ENCODE data around the gene ATP6V1B1.

Gene ATP6V1B1

GRCh38 chr2:70979180-70979488 is 43.4 kb downstream of the ATP6V1B1 start:
- Mint-ChIP-seq H3K4me1 (ENCODE audit: low read depth) (peaks cover 29% of the 10 kb centered on the region), H3K27me3 (no peaks in the 10 kb centered on the region), H3K9me3 (no peaks in the 10 kb centered on the region), H3K4me3 (peak overlapping the region; percentile 35), H3K27ac (no peak overlapping the region), H3K36me3 (ENCODE audit: low read depth) (peaks cover 11% of the 10 kb centered on the region)

- peaks cover 11% of the 10 kb centered on the region for H3K36me3 Mint-ChIP-seq (ENCODE audit: low read depth)
- H3K9me3 Mint-ChIP-seq: no peaks in the 10 kb centered on the region
- no peak overlapping the region for H3K4me3 Mint-ChIP-seq
- H3K4me1 Mint-ChIP-seq (ENCODE audit: low read depth): peaks cover 34% of the 10 kb centered on the region
- no peak overlapping the region for H3K27ac Mint-ChIP-seq
- no peaks in the 10 kb centered on the region for H3K27me3 Mint-ChIP-seq
These were observed 43.9 kb downstream of the ATP6V1B1 start for GRCh38 chr2:70979626-70980025.

- Mint-ChIP-seq H3K4me3 (no peak overlapping the region), H3K4me1 (ENCODE audit: low read depth) (peaks cover 44% of the 10 kb centered on the region), H3K27me3 (no peaks in the 10 kb centered on the region), H3K36me3 (ENCODE audit: low read depth) (peaks cover 23% of the 10 kb centered on the region), H3K9me3 (no peaks in the 10 kb centered on the region), H3K27ac (no peak overlapping the region)
These were observed 45.7 kb downstream of the ATP6V1B1 start for GRCh38 chr2:70981421-70981820.

GRCh38 chr2:70981866-70982810 is 46.4 kb downstream of the ATP6V1B1 start:
- no peaks in the 10 kb centered on the region for H3K9me3 Mint-ChIP-seq
- H3K27ac Mint-ChIP-seq: no peak overlapping the region
- H3K27me3 Mint-ChIP-seq: no peaks in the 10 kb centered on the region
- H3K36me3 Mint-ChIP-seq (ENCODE audit: low read depth): peaks cover 30% of the 10 kb centered on the region
- H3K4me3 Mint-ChIP-seq: no peak overlapping the region
- H3K4me1 Mint-ChIP-seq (ENCODE audit: low read depth): peaks cover 38% of the 10 kb centered on the region

GRCh38 chr2:70982971-70983370 is 47.3 kb downstream of the ATP6V1B1 start:
- Mint-ChIP-seq H3K4me3 (no peak overlapping the region), H3K9me3 (no peaks in the 10 kb centered on the region), H3K4me1 (ENCODE audit: low read depth) (peaks cover 30% of the 10 kb centered on the region), H3K36me3 (ENCODE audit: low read depth) (peaks cover 36% of the 10 kb centered on the region), H3K27me3 (no peaks in the 10 kb centered on the region), H3K27ac (no peak overlapping the region)

GRCh38 chr2:70983506-70984227 is 48.0 kb downstream of the ATP6V1B1 start:
- Mint-ChIP-seq H3K4me1 (ENCODE audit: low read depth) (peaks cover 26% of the 10 kb centered on the region), H3K36me3 (ENCODE audit: low read depth) (peaks cover 41% of the 10 kb centered on the region), H3K4me3 (no peak overlapping the region), H3K27me3 (no peaks in the 10 kb centered on the region), H3K27ac (no peak overlapping the region), H3K9me3 (no peaks in the 10 kb centered on the region)

GRCh38 chr2:70984228-70984575 is 48.5 kb downstream of the ATP6V1B1 start:
- Mint-ChIP-seq H3K27ac (no peak overlapping the region), H3K36me3 (ENCODE audit: low read depth) (peaks cover 46% of the 10 kb centered on the region), H3K4me3 (no peak overlapping the region), H3K4me1 (ENCODE audit: low read depth) (peaks cover 25% of the 10 kb centered on the region), H3K9me3 (no peaks in the 10 kb centered on the region), H3K27me3 (no peaks in the 10 kb centered on the region)

- Mint-ChIP-seq H3K4me3 (peak overlapping the region; percentile 27), H3K4me1 (ENCODE audit: low read depth) (peaks cover 21% of the 10 kb centered on the region), H3K36me3 (ENCODE audit: low read depth) (peaks cover 51% of the 10 kb centered on the region)
These were observed 49.0 kb downstream of the ATP6V1B1 start for GRCh38 chr2:70984576-70985282.

GRCh38 chr2:70985283-70985688 is 49.6 kb downstream of the ATP6V1B1 start:
- Mint-ChIP-seq H3K27me3 (no peaks in the 10 kb centered on the region), H3K4me3 (no peak overlapping the region), H3K4me1 (ENCODE audit: low read depth) (peaks cover 21% of the 10 kb centered on the region), H3K27ac (no peak overlapping the region), H3K36me3 (ENCODE audit: low read depth) (peaks cover 51% of the 10 kb centered on the region), H3K9me3 (no peaks in the 10 kb centered on the region)

More at GRCh38 chr2:70984576-70985282, 49.0 kb downstream of the ATP6V1B1 start:
- Mint-ChIP-seq H3K27me3 (no peaks in the 10 kb centered on the region), H3K9me3 (no peaks in the 10 kb centered on the region), H3K27ac (no peak overlapping the region)

GRCh38 chr2:70985956-70986355 is 50.3 kb downstream of the ATP6V1B1 start:
- H3K27me3 Mint-ChIP-seq: no peaks in the 10 kb centered on the region
- no peak overlapping the region for H3K4me3 Mint-ChIP-seq
- no peak overlapping the region for H3K27ac Mint-ChIP-seq
- no peaks in the 10 kb centered on the region for H3K9me3 Mint-ChIP-seq
- H3K36me3 Mint-ChIP-seq (ENCODE audit: low read depth): peaks cover 57% of the 10 kb centered on the region
- peaks cover 21% of the 10 kb centered on the region for H3K4me1 Mint-ChIP-seq (ENCODE audit: low read depth)

- H3K36me3 Mint-ChIP-seq (ENCODE audit: low read depth): peaks cover 61% of the 10 kb centered on the region
- H3K4me1 Mint-ChIP-seq (ENCODE audit: low read depth): peaks cover 23% of the 10 kb centered on the region
- no peaks in the 10 kb centered on the region for H3K9me3 Mint-ChIP-seq
- peak overlapping the region; percentile 23 for H3K27ac Mint-ChIP-seq
- H3K27me3 Mint-ChIP-seq: no peaks in the 10 kb centered on the region
- H3K4me3 Mint-ChIP-seq: no peak overlapping the region
These were observed 50.9 kb downstream of the ATP6V1B1 start for GRCh38 chr2:70986499-70987189.

- Mint-ChIP-seq H3K27me3 (no peaks in the 10 kb centered on the region), H3K4me3 (no peak overlapping the region), H3K36me3 (ENCODE audit: low read depth) (peaks cover 65% of the 10 kb centered on the region), H3K4me1 (ENCODE audit: low read depth) (peaks cover 28% of the 10 kb centered on the region), H3K9me3 (no peaks in the 10 kb centered on the region), H3K27ac (no peak overlapping the region)
These were observed 51.7 kb downstream of the ATP6V1B1 start for GRCh38 chr2:70987386-70987785.

- H3K4me1 Mint-ChIP-seq (ENCODE audit: low read depth): peaks cover 34% of the 10 kb centered on the region
- H3K4me3 Mint-ChIP-seq: no peak overlapping the region
- H3K27ac Mint-ChIP-seq: no peak overlapping the region
- H3K27me3 Mint-ChIP-seq: no peaks in the 10 kb centered on the region
- H3K9me3 Mint-ChIP-seq: no peaks in the 10 kb centered on the region
- peaks cover 68% of the 10 kb centered on the region for H3K36me3 Mint-ChIP-seq (ENCODE audit: low read depth)
These were observed 52.5 kb downstream of the ATP6V1B1 start for GRCh38 chr2:70988151-70988550.

GRCh38 chr2:70988726-70989648 is 53.3 kb downstream of the ATP6V1B1 start:
- H3K36me3 Mint-ChIP-seq (ENCODE audit: low read depth): peaks cover 69% of the 10 kb centered on the region
- no peak overlapping the region for H3K4me3 Mint-ChIP-seq
- H3K27me3 Mint-ChIP-seq: no peaks in the 10 kb centered on the region
- H3K9me3 Mint-ChIP-seq: no peaks in the 10 kb centered on the region
- no peak overlapping the region for H3K27ac Mint-ChIP-seq
- peaks cover 41% of the 10 kb centered on the region for H3K4me1 Mint-ChIP-seq (ENCODE audit: low read depth)

Data from stimulated activated naive CD8-positive, alpha-beta T cell treated with anti-CD3 and anti-CD28 coated beads, Interleukin-15, Interleukin-2, amounts not matched to agents 100 ng/mL and 50 ng/mL, for 24 hours (primary cell).